K562 (cell line): ENCODE measurements around the gene CACNA1I. TPM values are rescaled to one million over a fixed set of nuclear protein-coding genes. Genes with fewer than 3 reads are reported as not detected.

Source experiments
- CREB1 ChIP-seq, 2 experiments: sonication (generic) in 1 of 2; formaldehyde crosslinking in 1 of 2; IDR thresholded peaks; 2 replicates each; pipeline versions ENCODE4 v1.6.1 to v1.8.0; 2012 to 2022; ENCODE audit warnings: inconsistent platforms in 1 of 2, mild to moderate bottlenecking in 1 of 2, missing genetic modification reagents in 1 of 2, moderate library complexity in 1 of 2
- HOXB6 ChIP-seq: fragments of 250-450 bp; sonication (Bioruptor Pico); IDR thresholded peaks from 2 replicates; pipeline ENCODE4 v1.5.1; 2022; ENCODE audit warnings: mild to moderate bottlenecking, borderline replicate concordance
- SMARCE1 ChIP-seq: fragments of 450-650 bp; IDR thresholded peaks from 2 replicates; pipeline ENCODE4 v1.7.1; 2016; ENCODE audit warnings: mild to moderate bottlenecking
- STAG1 ChIP-seq: sonication (generic); formaldehyde crosslinking; IDR thresholded peaks from 2 replicates; pipeline ENCODE4 v1.5.0; 2020; ENCODE audit warnings: missing genetic modification reagents, borderline replicate concordance
- ZNF57 ChIP-seq: fragments of 450-650 bp; formaldehyde crosslinking; IDR thresholded peaks from 2 replicates; pipeline ENCODE4 v1.4.0; 2020; ENCODE audit warnings: mild to moderate bottlenecking, moderate library complexity
- polyA plus RNA-seq, 8 experiments: library from polyadenylated mRNA; depleted of rRNA in 4 of 8; stranded (reverse) in 5 of 8; unstranded in 3 of 8; fragments of >200 nt; fragmentation: Nextera tagmentation in 2 of 8; fragmentation: Illumina TruSeq in 1 of 8; extraction: Ambion mirVana in 2 of 8; extraction: Trizol in 1 of 8; gene quantifications; 2 replicates each; pipeline versions ENCODE4 v1.2.1 to v1.2.3, GENCODE V29; 2011 to 2014; ENCODE audit warnings: inconsistent platforms in 1 of 8, missing spikeins in 1 of 8
- total RNA-seq, 7 experiments: library from RNA; depleted of rRNA in 6 of 7; stranded (reverse); fragments of >200 nt in 6 of 7; fragmentation: Illumina TruSeq in 2 of 7; extraction: Trizol in 2 of 7; gene quantifications; 2 replicates each; pipeline versions ENCODE4 v1.2.1 to v1.2.3, GENCODE V29; 2011 to 2021; ENCODE audit warnings: low replicate concordance in 1 of 7
- TF ChIP-seq, protein P1 (sequence below): sonication (generic); formaldehyde crosslinking; IDR thresholded peaks from 2 replicates; pipeline ENCODE4 v1.8.0; 2023; ENCODE audit warnings: mild to moderate bottlenecking, missing genetic modification reagents
- TF ChIP-seq, protein P2 (sequence below): fragments of 450-650 bp; IDR thresholded peaks from 2 replicates; pipeline ENCODE4 v1.6.1; 2016; ENCODE audit warnings: low read depth
- TF ChIP-seq, protein P3 (sequence below), 3 experiments: IDR thresholded peaks in 2 of 3; conservative IDR thresholded peaks in 1 of 3; 2 replicates each; pipeline ENCODE4 v1.5.1; 2011 to 2012; ENCODE audit warnings: low read length in 3 of 3, mild to moderate bottlenecking in 3 of 3, control low read depth in 2 of 3, improper control_type of control experiment in 1 of 3, inconsistent platforms in 1 of 3, low read depth in 1 of 3, mixed read lengths in 1 of 3, moderate library complexity in 1 of 3; ENCODE audit not compliant: insufficient read depth in 2 of 3
- TF ChIP-seq, protein P4 (sequence below): fragments of 250-450 bp; sonication (Bioruptor Pico); IDR thresholded peaks from 2 replicates; pipeline ENCODE4 v1.5.0; 2021

The CACNA1I gene
- total and polyA plus RNA-seq, 9 of the 15 experiments (the other 6 are each of a cell fraction or from before 2014, with no cell fraction given), result 0.01 to 0.79 (median 0.32) TPM; not detected in 1

DNA sequence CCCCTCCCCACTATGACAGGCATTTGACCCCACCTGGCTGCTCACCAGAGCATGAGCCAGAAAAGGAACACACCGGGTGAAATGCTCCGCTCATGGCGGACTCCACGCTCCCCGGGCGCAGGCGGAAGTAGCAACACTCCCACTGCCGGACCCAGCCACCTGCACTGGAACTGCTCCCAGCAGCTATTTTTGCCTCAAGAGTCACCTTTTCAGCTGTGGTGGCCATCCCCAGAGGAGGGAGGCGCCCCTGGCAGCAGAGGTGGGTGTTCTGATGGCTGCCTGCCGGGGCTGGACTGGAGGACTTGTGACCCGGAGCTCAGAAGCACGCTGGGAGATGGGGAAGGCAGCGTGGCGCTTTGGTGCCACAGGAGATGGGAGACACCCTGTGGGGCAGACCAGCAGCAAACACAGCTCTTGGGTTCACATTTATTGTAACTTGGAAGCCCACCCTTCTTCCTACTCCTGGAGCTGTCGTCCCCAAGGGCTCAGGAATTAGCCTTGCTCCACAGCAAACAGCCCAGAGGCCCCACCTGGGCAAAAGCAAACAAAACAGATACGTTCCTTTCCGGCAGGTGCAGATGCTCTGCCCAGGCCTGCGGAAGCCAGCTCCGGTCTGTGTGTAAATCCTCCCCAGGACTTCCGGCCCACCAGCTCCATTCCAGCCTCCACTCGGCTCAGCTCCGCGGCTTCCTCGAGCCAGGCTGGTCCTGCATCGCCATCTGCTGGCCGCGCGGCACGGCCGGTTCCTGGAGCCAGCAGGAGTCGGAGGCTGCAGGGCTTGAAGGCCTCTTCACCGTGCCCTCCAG is 41.7 kb upstream of the CACNA1I start (continued):
- TF ChIP-seq, protein P1, sequence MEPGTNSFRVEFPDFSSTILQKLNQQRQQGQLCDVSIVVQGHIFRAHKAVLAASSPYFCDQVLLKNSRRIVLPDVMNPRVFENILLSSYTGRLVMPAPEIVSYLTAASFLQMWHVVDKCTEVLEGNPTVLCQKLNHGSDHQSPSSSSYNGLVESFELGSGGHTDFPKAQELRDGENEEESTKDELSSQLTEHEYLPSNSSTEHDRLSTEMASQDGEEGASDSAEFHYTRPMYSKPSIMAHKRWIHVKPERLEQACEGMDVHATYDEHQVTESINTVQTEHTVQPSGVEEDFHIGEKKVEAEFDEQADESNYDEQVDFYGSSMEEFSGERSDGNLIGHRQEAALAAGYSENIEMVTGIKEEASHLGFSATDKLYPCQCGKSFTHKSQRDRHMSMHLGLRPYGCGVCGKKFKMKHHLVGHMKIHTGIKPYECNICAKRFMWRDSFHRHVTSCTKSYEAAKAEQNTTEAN (CRISPR knock-in tag), result peak; percentile 82; the same call in 1 of the 2 replicates
- TF ChIP-seq SMARCE1 (no peak), HOXB6 (no peak), STAG1 (CRISPR knock-in tag) (peak; percentile 99), ZNF57 (CRISPR knock-in tag) (no peak), CREB1 (IDR thresholded peaks at IDR 0.05) (no peak), CREB1 (CRISPR knock-in tag; IDR thresholded peaks at IDR 0.05) (peak; percentile 41; the same call in 1 of the 2 replicates)
- TF ChIP-seq, protein P2, sequence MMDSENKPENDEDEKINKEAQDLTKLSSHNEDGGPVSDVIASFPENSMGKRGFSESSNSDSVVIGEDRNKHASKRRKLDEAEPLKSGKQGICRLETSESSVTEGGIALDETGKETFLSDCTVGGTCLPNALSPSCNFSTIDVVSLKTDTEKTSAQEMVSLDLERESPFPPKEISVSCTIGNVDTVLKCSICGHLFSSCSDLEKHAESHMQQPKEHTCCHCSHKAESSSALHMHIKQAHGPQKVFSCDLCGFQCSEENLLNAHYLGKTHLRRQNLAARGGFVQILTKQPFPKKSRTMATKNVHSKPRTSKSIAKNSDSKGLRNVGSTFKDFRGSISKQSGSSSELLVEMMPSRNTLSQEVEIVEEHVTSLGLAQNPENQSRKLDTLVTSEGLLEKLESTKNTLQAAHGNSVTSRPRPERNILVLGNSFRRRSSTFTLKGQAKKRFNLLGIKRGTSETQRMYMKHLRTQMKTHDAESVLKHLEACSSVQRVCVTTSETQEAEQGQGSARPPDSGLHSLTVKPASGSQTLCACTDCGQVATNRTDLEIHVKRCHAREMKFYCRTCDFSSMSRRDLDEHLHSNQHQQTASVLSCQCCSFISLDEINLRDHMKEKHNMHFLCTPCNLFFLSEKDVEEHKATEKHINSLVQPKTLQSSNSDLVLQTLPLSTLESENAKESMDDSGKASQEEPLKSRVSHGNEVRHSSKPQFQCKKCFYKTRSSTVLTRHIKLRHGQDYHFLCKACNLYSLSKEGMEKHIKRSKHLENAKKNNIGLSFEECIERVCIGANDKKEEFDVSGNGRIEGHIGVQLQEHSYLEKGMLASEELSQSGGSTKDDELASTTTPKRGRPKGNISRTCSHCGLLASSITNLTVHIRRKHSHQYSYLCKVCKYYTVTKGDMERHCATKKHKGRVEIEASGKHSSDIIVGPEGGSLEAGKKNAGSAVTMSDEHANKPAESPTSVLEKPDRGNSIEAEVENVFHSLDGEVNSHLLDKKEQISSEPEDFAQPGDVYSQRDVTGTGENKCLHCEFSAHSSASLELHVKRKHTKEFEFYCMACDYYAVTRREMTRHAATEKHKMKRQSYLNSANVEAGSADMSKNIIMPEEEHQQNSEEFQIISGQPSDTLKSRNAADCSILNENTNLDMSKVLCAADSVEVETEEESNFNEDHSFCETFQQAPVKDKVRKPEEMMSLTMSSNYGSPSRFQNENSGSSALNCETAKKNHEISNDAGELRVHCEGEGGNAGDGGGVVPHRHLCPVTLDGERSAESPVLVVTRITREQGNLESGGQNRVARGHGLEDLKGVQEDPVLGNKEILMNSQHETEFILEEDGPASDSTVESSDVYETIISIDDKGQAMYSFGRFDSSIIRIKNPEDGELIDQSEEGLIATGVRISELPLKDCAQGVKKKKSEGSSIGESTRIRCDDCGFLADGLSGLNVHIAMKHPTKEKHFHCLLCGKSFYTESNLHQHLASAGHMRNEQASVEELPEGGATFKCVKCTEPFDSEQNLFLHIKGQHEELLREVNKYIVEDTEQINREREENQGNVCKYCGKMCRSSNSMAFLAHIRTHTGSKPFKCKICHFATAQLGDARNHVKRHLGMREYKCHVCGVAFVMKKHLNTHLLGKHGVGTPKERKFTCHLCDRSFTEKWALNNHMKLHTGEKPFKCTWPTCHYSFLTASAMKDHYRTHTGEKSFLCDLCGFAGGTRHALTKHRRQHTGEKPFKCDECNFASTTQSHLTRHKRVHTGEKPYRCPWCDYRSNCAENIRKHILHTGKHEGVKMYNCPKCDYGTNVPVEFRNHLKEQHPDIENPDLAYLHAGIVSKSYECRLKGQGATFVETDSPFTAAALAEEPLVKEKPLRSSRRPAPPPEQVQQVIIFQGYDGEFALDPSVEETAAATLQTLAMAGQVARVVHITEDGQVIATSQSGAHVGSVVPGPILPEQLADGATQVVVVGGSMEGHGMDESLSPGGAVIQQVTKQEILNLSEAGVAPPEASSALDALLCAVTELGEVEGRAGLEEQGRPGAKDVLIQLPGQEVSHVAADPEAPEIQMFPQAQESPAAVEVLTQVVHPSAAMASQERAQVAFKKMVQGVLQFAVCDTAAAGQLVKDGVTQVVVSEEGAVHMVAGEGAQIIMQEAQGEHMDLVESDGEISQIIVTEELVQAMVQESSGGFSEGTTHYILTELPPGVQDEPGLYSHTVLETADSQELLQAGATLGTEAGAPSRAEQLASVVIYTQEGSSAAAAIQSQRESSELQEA, result no peak
- TF ChIP-seq, protein P3, sequence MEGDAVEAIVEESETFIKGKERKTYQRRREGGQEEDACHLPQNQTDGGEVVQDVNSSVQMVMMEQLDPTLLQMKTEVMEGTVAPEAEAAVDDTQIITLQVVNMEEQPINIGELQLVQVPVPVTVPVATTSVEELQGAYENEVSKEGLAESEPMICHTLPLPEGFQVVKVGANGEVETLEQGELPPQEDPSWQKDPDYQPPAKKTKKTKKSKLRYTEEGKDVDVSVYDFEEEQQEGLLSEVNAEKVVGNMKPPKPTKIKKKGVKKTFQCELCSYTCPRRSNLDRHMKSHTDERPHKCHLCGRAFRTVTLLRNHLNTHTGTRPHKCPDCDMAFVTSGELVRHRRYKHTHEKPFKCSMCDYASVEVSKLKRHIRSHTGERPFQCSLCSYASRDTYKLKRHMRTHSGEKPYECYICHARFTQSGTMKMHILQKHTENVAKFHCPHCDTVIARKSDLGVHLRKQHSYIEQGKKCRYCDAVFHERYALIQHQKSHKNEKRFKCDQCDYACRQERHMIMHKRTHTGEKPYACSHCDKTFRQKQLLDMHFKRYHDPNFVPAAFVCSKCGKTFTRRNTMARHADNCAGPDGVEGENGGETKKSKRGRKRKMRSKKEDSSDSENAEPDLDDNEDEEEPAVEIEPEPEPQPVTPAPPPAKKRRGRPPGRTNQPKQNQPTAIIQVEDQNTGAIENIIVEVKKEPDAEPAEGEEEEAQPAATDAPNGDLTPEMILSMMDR (IDR thresholded peaks at IDR 0.05 in 2 of 3, conservative IDR thresholded peaks at IDR 0.05 in 1 of 3; ENCODE audit: insufficient read depth in 2 of 3, low read depth in 1 of 3, low read length in 3 of 3), result peak; percentile 93 to 97 (median 93)
- TF ChIP-seq, protein P4, sequence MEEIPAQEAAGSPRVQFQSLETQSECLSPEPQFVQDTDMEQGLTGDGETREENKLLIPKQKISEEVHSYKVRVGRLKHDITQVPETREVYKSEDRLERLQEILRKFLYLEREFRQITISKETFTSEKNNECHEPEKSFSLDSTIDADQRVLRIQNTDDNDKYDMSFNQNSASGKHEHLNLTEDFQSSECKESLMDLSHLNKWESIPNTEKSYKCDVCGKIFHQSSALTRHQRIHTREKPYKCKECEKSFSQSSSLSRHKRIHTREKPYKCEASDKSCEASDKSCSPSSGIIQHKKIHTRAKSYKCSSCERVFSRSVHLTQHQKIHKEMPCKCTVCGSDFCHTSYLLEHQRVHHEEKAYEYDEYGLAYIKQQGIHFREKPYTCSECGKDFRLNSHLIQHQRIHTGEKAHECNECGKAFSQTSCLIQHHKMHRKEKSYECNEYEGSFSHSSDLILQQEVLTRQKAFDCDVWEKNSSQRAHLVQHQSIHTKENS (CRISPR knock-in tag), result no peak
